ENCODE data around the gene FLT1.

GRCh38 chr13:28268800-28269223 lies 226.1 kb downstream of the FLT1 start:
- TF ChIP-seq YY1 (IDR thresholded peaks at IDR 0.05; ENCODE audit: insufficient read depth, insufficient read length) (no peak), ZNF274 (IDR thresholded peaks at IDR 0.05; ENCODE audit: low read depth, low read length) (no peak), SUZ12 (IDR thresholded peaks at IDR 0.05; ENCODE audit: extremely low read depth, insufficient read depth, insufficient read length) (no peak)

Data from NT2/D1 (cell line).